Common myeloid progenitor, CD34-positive (primary cell): ENCODE measurements around the gene HOXB2.

Experiments
- CTCF ChIA-PET: fragments of 350-600 bp; sonication (Branson Sonifier 250); formaldehyde crosslinking; loops from one replicate; lab custom pipeline; 2021; ENCODE audit warnings: antibody characterized with exemption; lab: Charles Lee
- POLR2A ChIA-PET: fragments of 350-600 bp; sonication (Branson Sonifier 250); formaldehyde crosslinking; loops from one replicate; lab custom pipeline; 2021; ENCODE audit warnings: antibody characterized with exemption; lab: Charles Lee
- DNase-seq, 3 donors: peaks; one replicate each; pipeline versions ENCODE4 v3.0.0 to v3.0.0-alpha.2; 2013
- H3K27ac ChIP-seq, 2 experiments: 1 replicate in 1 of 2; 2 replicates in 1 of 2; pipeline ENCODE4 v1.7.0; 2013; ENCODE audit warnings: inconsistent platforms in 2 of 2, low read length in 2 of 2, mild to moderate bottlenecking in 2 of 2, low read depth in 1 of 2, moderate library complexity in 1 of 2; ENCODE audit not compliant: severe bottlenecking in 2 of 2, insufficient read depth in 1 of 2, poor library complexity in 1 of 2
- H3K27me3 ChIP-seq, 5 experiments: replicated peaks in 2 of 5; 1 replicate in 3 of 5; 2 replicates in 2 of 5; pipeline versions ENCODE4 v1.6.1 to v1.7.0; 2013; ENCODE audit warnings: low read length in 4 of 5, mild to moderate bottlenecking in 2 of 5, moderate library complexity in 2 of 5, inconsistent platforms in 1 of 5; ENCODE audit not compliant: insufficient read depth in 5 of 5, control insufficient read depth in 4 of 5
- H3K36me3 ChIP-seq, 4 experiments: 1 replicate in 2 of 4; 2 replicates in 2 of 4; pipeline versions ENCODE4 v1.6.1 to v1.7.0; 2013; ENCODE audit warnings: low read length in 3 of 4, control low read depth in 1 of 4, mild to moderate bottlenecking in 1 of 4; ENCODE audit not compliant: control insufficient read depth in 4 of 4, insufficient read depth in 4 of 4
- H3K4me1 ChIP-seq, 4 experiments: 1 replicate in 3 of 4; 2 replicates in 1 of 4; pipeline versions ENCODE4 v1.6.1 to v1.7.1; 2013; ENCODE audit warnings: low read length in 3 of 4, mild to moderate bottlenecking in 3 of 4, control low read depth in 1 of 4, inconsistent platforms in 1 of 4, moderate library complexity in 1 of 4; ENCODE audit not compliant: control insufficient read depth in 4 of 4, insufficient read depth in 4 of 4; ENCODE audit errors: control extremely low read depth in 1 of 4
- H3K4me3 ChIP-seq, 7 experiments: 1 replicate in 4 of 7; 2 replicates in 3 of 7; pipeline versions ENCODE4 v1.5.1 to v1.7.0; 2013; ENCODE audit warnings: mild to moderate bottlenecking in 7 of 7, low read length in 6 of 7, moderate library complexity in 6 of 7, inconsistent platforms in 2 of 7, low read depth in 2 of 7, control low read depth in 1 of 7; ENCODE audit not compliant: insufficient read depth in 4 of 7, control insufficient read depth in 1 of 7; ENCODE audit errors: extremely low read depth in 1 of 7
- H3K9me3 ChIP-seq, 5 experiments: 1 replicate in 4 of 5; 2 replicates in 1 of 5; pipeline versions ENCODE4 v1.6.1 to v1.7.1; 2013; ENCODE audit warnings: low read length in 4 of 5, mild to moderate bottlenecking in 2 of 5, inconsistent platforms in 1 of 5, low read depth in 1 of 5, moderate library complexity in 1 of 5; ENCODE audit not compliant: control insufficient read depth in 4 of 5, insufficient read depth in 2 of 5; ENCODE audit errors: control extremely low read depth in 1 of 5
- WGBS: methylation state at CpG from one replicate; pipeline ENCODE4 v1.1.5; 2013; ENCODE audit not compliant: insufficient coverage; 5-methylcytosine and 5-hydroxymethylcytosine counted together

HOXB2 gene

GRCh38 chr17:48563867-48564187 is 18.9 kb upstream of the HOXB2 start:
- Histone ChIP-seq H3K36me3 (peaks cover 0 to 39% (median 14%) of the 10 kb centered on the region in 4 experiments), H3K4me1 (peaks cover 5 to 85% (median 68%) of the 10 kb centered on the region in 4 experiments), H3K27me3 (no peaks in the 10 kb centered on the region), H3K9me3 (no peaks in the 10 kb centered on the region), H3K4me3 (no peak overlapping the region), H3K27ac (no peak overlapping the region)
- 83% methylated on average over 6 of the region's 10 CpGs for WGBS
- ChIA-PET CTCF (interaction anchor here (1.2 to 2.2 kb wide), 3 partner anchors 15 to 24 kb away, joined by 3 to 8 read pairs (median 7); no protein-coding TSS in a partner anchor), POLR2A (interaction anchor here (1.2 kb wide), 1 partner anchor 17 kb away, joined by 3 read pairs; no protein-coding TSS in a partner anchor)
- no peak for DNase-seq

GRCh38 chr17:48563385-48563838 is 18.5 kb upstream of the HOXB2 start:
- no peak overlapping the region for H3K27ac ChIP-seq
- POLR2A ChIA-PET: no interaction called here
- CTCF ChIA-PET: interaction anchor here (1.2 to 2.2 kb wide), 3 partner anchors 14 to 24 kb away, joined by 3 to 8 read pairs (median 7); no protein-coding TSS in a partner anchor
- no peak overlapping the region for H3K4me3 ChIP-seq
- H3K4me1 ChIP-seq: peaks cover 5 to 80% (median 66%) of the 10 kb centered on the region in 4 experiments
- H3K27me3 ChIP-seq: no peaks in the 10 kb centered on the region
- H3K36me3 ChIP-seq: peaks cover 0 to 43% (median 16%) of the 10 kb centered on the region in 4 experiments
- H3K9me3 ChIP-seq: no peaks in the 10 kb centered on the region
- 92% methylated on average over 5 of the region's 6 CpGs for WGBS
- peak in 2 of 3 donors; percentile 61 to 68 for DNase-seq

- Histone ChIP-seq H3K36me3 (peaks cover 0 to 43% (median 20%) of the 10 kb centered on the region in 4 experiments), H3K9me3 (no peaks in the 10 kb centered on the region), H3K4me3 (no peak overlapping the region), H3K27ac (no peak overlapping the region), H3K27me3 (no peaks in the 10 kb centered on the region), H3K4me1 (peaks cover 5 to 78% (median 62%) of the 10 kb centered on the region in 4 experiments)
- whole genome bisulfite sequencing: 97% methylated on average over 4 of the region's 5 CpGs
- CTCF ChIA-PET: interaction anchor here (1.2 to 2.2 kb wide), 3 partner anchors 14 to 25 kb away, joined by 3 to 8 read pairs (median 7); no protein-coding TSS in a partner anchor
- POLR2A ChIA-PET: no interaction called here
- DNase-seq: no peak
Measured at GRCh38 chr17:48562934-48563333, 18.0 kb upstream of the HOXB2 start.

GRCh38 chr17:48561884-48562810 is 17.2 kb upstream of the HOXB2 start:
- no peak overlapping the region for H3K27ac ChIP-seq
- H3K36me3 ChIP-seq: peaks cover 0 to 39% (median 21%) of the 10 kb centered on the region in 4 experiments
- H3K4me3 ChIP-seq: peak overlapping the region in 1 of 7 experiments; percentile 15
- no peaks in the 10 kb centered on the region for H3K9me3 ChIP-seq
- DNase-seq: peak in 2 of 3 donors; percentile 60 to 65
- ChIA-PET POLR2A (no interaction called here), CTCF (interaction anchor here (1.2 to 1.8 kb wide), 4 partner anchors 8 to 23 kb away, joined by 3 to 7 read pairs (median 4); no protein-coding TSS in a partner anchor)
- H3K27me3 ChIP-seq: no peaks in the 10 kb centered on the region
- 52% methylated on average over 9 of the region's 15 CpGs for WGBS
- H3K4me1 ChIP-seq: peaks cover 6 to 78% (median 58%) of the 10 kb centered on the region in 4 experiments

- Histone ChIP-seq H3K9me3 (no peaks in the 10 kb centered on the region), H3K27ac (no peak overlapping the region), H3K27me3 (no peaks in the 10 kb centered on the region), H3K36me3 (peaks cover 0 to 23% (median 15%) of the 10 kb centered on the region in 4 experiments), H3K4me1 (peaks cover 8 to 76% (median 62%) of the 10 kb centered on the region in 4 experiments), H3K4me3 (no peak overlapping the region)
- no peak for DNase-seq
- WGBS: 89% methylated on average over 10 of the region's 14 CpGs
- POLR2A ChIA-PET: no interaction called here
- CTCF ChIA-PET: interaction anchor here (0.7 to 1.6 kb wide), 7 partner anchors 10 to 226 kb away, joined by 3 to 5 read pairs (median 3); no protein-coding TSS in a partner anchor
Measured at GRCh38 chr17:48559840-48560817, 15.2 kb upstream of the HOXB2 start.

GRCh38 chr17:48559122-48559839 is 14.4 kb upstream of the HOXB2 start:
- no peak overlapping the region for H3K4me3 ChIP-seq
- no peaks in the 10 kb centered on the region for H3K9me3 ChIP-seq
- POLR2A ChIA-PET: no interaction called here
- CTCF ChIA-PET: interaction anchor here (0.7 to 1.5 kb wide), 5 partner anchors 10 to 225 kb away, joined by 3 to 5 read pairs (median 3); no protein-coding TSS in a partner anchor
- no peak for DNase-seq
- no peaks in the 10 kb centered on the region for H3K27me3 ChIP-seq
- no peak overlapping the region for H3K27ac ChIP-seq
- peaks cover 8 to 76% (median 63%) of the 10 kb centered on the region in 4 experiments for H3K4me1 ChIP-seq
- H3K36me3 ChIP-seq: peaks cover 0 to 28% (median 12%) of the 10 kb centered on the region in 4 experiments
- 96% methylated on average over 11 of the region's 16 CpGs for WGBS
